Measurements from ENCODE around the gene PDSS2. TPM values are rescaled to one million over a fixed set of nuclear protein-coding genes. Genes with fewer than 3 reads are reported as not detected.
"Not testable (repeated sequence)": the region's sequence is repeated elsewhere in the genome, so short reads cannot be mapped to it uniquely, and the experiment has no call there.

Gene PDSS2
- total RNA-seq, 4 donors from 2014 or later = 18.6 to 32.3 (median 25.6) TPM

GRCh38 chr6:107485157-107485556 is 25.8 kb upstream of the PDSS2 start:
- Histone ChIP-seq H3K4me1 (no peaks in the 10 kb centered on the region), H3K27me3 (no peaks in the 10 kb centered on the region), H3K4me3 (replicated peaks in 1 of 3) (no peak overlapping the region), H3K9me3 (no peaks in the 10 kb centered on the region), H3K36me3 (no peaks in the 10 kb centered on the region), H3K27ac (no peak overlapping the region)
- TF ChIP-seq POLR2A (IDR thresholded peaks at IDR 0.05) = no peak
- TF ChIP-seq CTCF (IDR thresholded peaks at IDR 0.05) = no peak
- 94 to 96% methylated on average over 4 of the region's 4 CpGs for WGBS, 2 donors
- no peak for DNase-seq
- intact Hi-C loops (cut with DNase I) = no loop called here

- H3K27me3 ChIP-seq = no peaks in the 10 kb centered on the region
- 88 to 92% methylated on average over 4 of the region's 4 CpGs for WGBS, 2 donors
- intact Hi-C loops (cut with DNase I) = no loop called here
Observed at GRCh38 chr6:107479089-107479690, 19.8 kb upstream of the PDSS2 start.

DNA sequence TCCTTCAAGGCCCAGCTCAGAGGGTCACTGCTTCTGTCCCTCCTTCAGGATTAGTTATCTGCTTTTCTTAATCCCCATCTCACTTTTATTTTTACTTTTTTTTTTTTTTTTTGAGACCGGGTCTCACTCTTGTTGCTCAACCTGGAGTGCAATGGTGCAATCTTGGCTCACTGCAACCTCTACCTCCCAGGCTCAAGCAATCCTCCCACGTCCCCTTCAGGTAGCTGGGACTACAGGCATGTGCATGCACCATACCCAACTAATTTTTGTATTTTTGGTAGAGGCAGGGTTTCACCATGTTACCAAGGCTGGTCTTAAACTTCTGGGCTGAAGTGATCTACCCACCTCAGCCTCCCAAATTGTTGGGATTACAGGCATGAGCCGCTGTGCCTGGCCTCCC is 16.5 kb upstream of the PDSS2 start:
- H3K9me3 ChIP-seq; intact Hi-C loops (cut with DNase I); DNase-seq; H3K36me3 ChIP-seq; H3K4me1 ChIP-seq; H3K4me3 ChIP-seq (replicated peaks in 1 of 3); H3K27me3 ChIP-seq; H3K27ac ChIP-seq: not testable (repeated sequence)
- WGBS, 2 donors = 76 to 83% methylated on average over 3 of the region's 3 CpGs

More at GRCh38 chr6:107479089-107479690, 19.8 kb upstream of the PDSS2 start:
- no peak overlapping the region for H3K4me3 ChIP-seq (replicated peaks in 1 of 3)
- TF ChIP-seq POLR2A (IDR thresholded peaks at IDR 0.05) (no peak), CTCF (IDR thresholded peaks at IDR 0.05) (no peak)
- no peaks in the 10 kb centered on the region for H3K9me3 ChIP-seq
- no peak for DNase-seq
- H3K27ac ChIP-seq = no peak overlapping the region
- no peaks in the 10 kb centered on the region for H3K36me3 ChIP-seq
- H3K4me1 ChIP-seq = no peaks in the 10 kb centered on the region

GRCh38 chr6:107475360-107475759 is 16.0 kb upstream of the PDSS2 start:
- 95 to 96% methylated on average over 3 of the region's 3 CpGs for WGBS, 2 donors
- intact Hi-C loops (cut with DNase I); DNase-seq: not testable (repeated sequence)

DNA sequence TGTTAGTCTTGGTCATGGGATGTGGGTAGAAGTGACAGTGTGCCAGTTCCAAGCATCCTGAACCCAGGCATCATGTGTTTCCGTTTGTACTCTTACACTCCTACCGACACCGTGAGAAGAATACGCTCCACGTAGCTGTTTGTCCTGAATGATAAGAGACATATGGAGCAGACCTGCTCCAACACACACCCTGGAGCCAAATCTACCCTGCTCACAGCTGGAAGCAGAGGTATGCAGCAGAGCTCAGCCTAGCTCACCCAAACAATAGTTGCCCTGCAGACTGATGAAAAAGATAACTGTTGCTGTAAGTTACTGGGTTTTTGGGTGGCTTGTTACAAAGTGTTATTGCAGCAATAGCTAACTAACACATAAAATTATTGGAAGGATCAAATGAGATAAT is 14.3 kb upstream of the PDSS2 start:
- H3K4me3 ChIP-seq (replicated peaks in 1 of 3) = no peak overlapping the region
- no peak for TF ChIP-seq CTCF (IDR thresholded peaks at IDR 0.05)
- no peak for TF ChIP-seq POLR2A (IDR thresholded peaks at IDR 0.05)
- no peaks in the 10 kb centered on the region for H3K27me3 ChIP-seq
- intact Hi-C loops (cut with DNase I) = no loop called here
- no peaks in the 10 kb centered on the region for H3K4me1 ChIP-seq
- DNase-seq = no peak
- no peaks in the 10 kb centered on the region for H3K9me3 ChIP-seq
- no peaks in the 10 kb centered on the region for H3K36me3 ChIP-seq
- no peak overlapping the region for H3K27ac ChIP-seq
- WGBS, 2 donors = 49 to 57% methylated on average over 5 of the region's 5 CpGs

More at GRCh38 chr6:107475360-107475759, 16.0 kb upstream of the PDSS2 start:
- not testable (repeated sequence) for H3K4me1 ChIP-seq; H3K27me3 ChIP-seq; H3K4me3 ChIP-seq (replicated peaks in 1 of 3); H3K9me3 ChIP-seq; H3K27ac ChIP-seq; H3K36me3 ChIP-seq

DNA sequence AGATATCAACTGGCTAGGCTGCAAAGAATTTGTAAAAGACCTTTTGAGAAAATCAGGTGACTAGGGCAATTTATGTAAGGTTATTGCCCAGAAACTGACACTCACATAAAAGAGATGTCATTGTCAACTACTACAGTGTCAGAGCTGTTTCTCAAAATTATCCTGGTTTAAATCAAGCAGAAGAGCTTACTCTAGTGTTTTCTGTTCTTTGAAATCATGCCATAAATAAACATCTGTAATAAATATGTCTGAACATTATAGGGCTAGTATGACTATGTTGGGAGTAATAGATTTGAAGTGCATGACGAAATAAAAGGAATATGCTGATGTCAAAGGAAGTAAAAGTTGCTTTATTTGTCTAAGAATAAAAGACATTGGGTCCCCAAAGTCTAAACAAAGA is 11.0 kb upstream of the PDSS2 start:
- Histone ChIP-seq H3K27ac (no peak overlapping the region), H3K9me3 (no peaks in the 10 kb centered on the region), H3K4me3 (replicated peaks in 1 of 3) (no peak overlapping the region), H3K27me3 (no peaks in the 10 kb centered on the region), H3K36me3 (no peaks in the 10 kb centered on the region), H3K4me1 (no peaks in the 10 kb centered on the region)
- intact Hi-C loops (cut with DNase I) = no loop called here
- 87 to 94% methylated on average over 1 of the region's 1 CpG for WGBS, 2 donors
- DNase-seq = no peak
- TF ChIP-seq POLR2A (IDR thresholded peaks at IDR 0.05) (no peak), CTCF (IDR thresholded peaks at IDR 0.05) (no peak)
